A549 treated with CORT108297 at 1 μM for 4 hours (cell line): ENCODE measurements around the gene LENG8. TPM values are rescaled to one million over a fixed set of nuclear protein-coding genes. Genes with fewer than 3 reads are reported as not detected.

Source experiments
- total RNA-seq: library from RNA; stranded (reverse); fragments of 200-300 nt; extraction: Qiagen RNA extraction; gene quantifications from 5 replicates; pipeline ENCODE4 v1.2.3, GENCODE V29; 2022

The LENG8 gene
- total RNA-seq = 68.5 to 144 TPM (median 126 TPM) in 5 replicates

GRCh38 chr19:54448774-54449700, at the start of gene LENG8:
TSS of gene LENG8 (plus strand) at chr19:54449199. CDS start at chr19:54451345, 2,146 bp downstream.

GRCh38 chr19:54415208-54415900, 33.6 kb upstream of the LENG8 start, which contains the start of gene TTYH1:
TSS of gene TTYH1 (plus strand) at chr19:54415464. CDS start at chr19:54415553, 89 bp downstream.

GRCh38 chr19:54463531-54464043, 14.6 kb downstream of the LENG8 start, which contains the start of gene LENG9:
TSS of gene LENG9 (minus strand) at chr19:54463778. CDS start at chr19:54463526, 252 bp downstream.

GRCh38 chr19:54473071-54473891, 24.3 kb downstream of the LENG8 start, which contains the start of gene CDC42EP5:
TSS of gene CDC42EP5 (minus strand) at chr19:54473296. CDS start at chr19:54465547, 7,749 bp downstream.

GRCh38 chr19:54502518-54503048, 53.6 kb downstream of the LENG8 start, which contains the start of gene LAIR2:
TSS of gene LAIR2 (plus strand) at chr19:54502831. CDS start at chr19:54502919, 88 bp downstream.

Other genes with a start within 250 kb of the LENG8 start
- 2,162 to 2,522 TPM (median 2,268 TPM) in 5 replicates for gene RPS9, start 248.3 kb upstream of the LENG8 start, total RNA-seq
- gene LILRB3, start 226.2 kb upstream of the LENG8 start, total RNA-seq = 0.06 to 0.25 TPM (median 0.09 TPM) in 3 of 5 replicates, not detected in the others
- gene LILRA6, start 206.4 kb upstream of the LENG8 start, total RNA-seq = 0.06 TPM in 1 of 5 replicates, not detected in the others
- 0.03 to 0.06 TPM in 2 of 5 replicates, not detected in the others for gene LILRB5, start 191.9 kb upstream of the LENG8 start, total RNA-seq
- gene LILRB2, start 168.1 kb upstream of the LENG8 start, total RNA-seq = 0.05 to 0.13 TPM (median 0.09 TPM) in 3 of 5 replicates, not detected in the others
- not detected in 5 replicates for gene LILRA5, start 136.0 kb upstream of the LENG8 start, total RNA-seq
- 0.13 TPM in 1 of 5 replicates, not detected in the others for gene LILRA4, start 110.0 kb upstream of the LENG8 start, total RNA-seq
- not detected in 5 replicates for gene LAIR1, start 84.3 kb upstream of the LENG8 start, total RNA-seq
- gene TTYH1, start 33.7 kb upstream of the LENG8 start, total RNA-seq = 0.07 to 0.27 TPM (median 0.20 TPM) in 3 of 5 replicates, not detected in the others
- 3.7 to 8.0 TPM (median 7.3 TPM) in 5 replicates for gene LENG9, start 14.6 kb downstream of the LENG8 start, total RNA-seq
- not detected in 5 replicates for gene CDC42EP5, start 24.1 kb downstream of the LENG8 start, total RNA-seq
- gene LAIR2, start 53.6 kb downstream of the LENG8 start, total RNA-seq = not detected in 5 replicates
- gene LILRA2, start 124.6 kb downstream of the LENG8 start, total RNA-seq = not detected in 5 replicates
- gene LILRA1, start 144.4 kb downstream of the LENG8 start, total RNA-seq = not detected in 5 replicates
- gene LILRB1, start 181.3 kb downstream of the LENG8 start, total RNA-seq = 0.08 TPM in 1 of 5 replicates, not detected in the others
- 0.06 TPM in 1 of 5 replicates, not detected in the others for gene LILRB4, start 213.8 kb downstream of the LENG8 start, total RNA-seq